ENCODE results near the gene HGFAC.

HGFAC gene

GRCh38 chr4:3437998-3438846, 3.5 kb upstream of the HGFAC start:
- H3K4me3 ChIP-seq (ENCODE audit: low read depth, low read length), result no peak overlapping the region
- DNase-seq (ENCODE audit: low read depth), result no peak

- H3K4me3 ChIP-seq (ENCODE audit: low read depth, low read length), result no peak overlapping the region
- DNase-seq (ENCODE audit: low read depth), result no peak
Measured at GRCh38 chr4:3438847-3439180, 3.0 kb upstream of the HGFAC start.

- H3K4me3 ChIP-seq (ENCODE audit: low read depth, low read length), result no peak overlapping the region
- no peak for DNase-seq (ENCODE audit: low read depth)
Measured at GRCh38 chr4:3439391-3439790, 2.4 kb upstream of the HGFAC start.

- DNase-seq (ENCODE audit: low read depth), result no peak
Measured at GRCh38 chr4:3440011-3440410, 1.8 kb upstream of the HGFAC start.

GRCh38 chr4:3440979-3441500, 728 bp upstream of the HGFAC start:
- no peak overlapping the region for H3K4me3 ChIP-seq (ENCODE audit: low read depth, low read length)
- DNase-seq (ENCODE audit: low read depth), result no peak

More at GRCh38 chr4:3440011-3440410, 1.8 kb upstream of the HGFAC start:
- no peak overlapping the region for H3K4me3 ChIP-seq (ENCODE audit: low read depth, low read length)

- no peak for DNase-seq (ENCODE audit: low read depth)
- no peak overlapping the region for H3K4me3 ChIP-seq (ENCODE audit: low read depth, low read length)
Measured at GRCh38 chr4:3442460-3442958, 741 bp downstream of the HGFAC start.

- no peak overlapping the region for H3K4me3 ChIP-seq (ENCODE audit: low read depth, low read length)
- no peak for DNase-seq (ENCODE audit: low read depth)
Measured at GRCh38 chr4:3442959-3443749, 1.4 kb downstream of the HGFAC start.

GRCh38 chr4:3443750-3444309, 2.1 kb downstream of the HGFAC start:
- no peak overlapping the region for H3K4me3 ChIP-seq (ENCODE audit: low read depth, low read length)
- no peak for DNase-seq (ENCODE audit: low read depth)

- H3K4me3 ChIP-seq (ENCODE audit: low read depth, low read length), result no peak overlapping the region
Measured at GRCh38 chr4:3444351-3445110, 2.8 kb downstream of the HGFAC start.

GRCh38 chr4:3445111-3445820, 3.5 kb downstream of the HGFAC start:
- H3K4me3 ChIP-seq (ENCODE audit: low read depth, low read length), result no peak overlapping the region
- no peak for DNase-seq (ENCODE audit: low read depth)

More at GRCh38 chr4:3444351-3445110, 2.8 kb downstream of the HGFAC start:
- no peak for DNase-seq (ENCODE audit: low read depth)

- no peak overlapping the region for H3K4me3 ChIP-seq (ENCODE audit: low read depth, low read length)
- DNase-seq (ENCODE audit: low read depth), result no peak
Measured at GRCh38 chr4:3445829-3446545, 4.2 kb downstream of the HGFAC start.

GRCh38 chr4:3446631-3447320, 5.0 kb downstream of the HGFAC start:
- no peak for DNase-seq (ENCODE audit: low read depth)

GRCh38 chr4:3447431-3448395, 5.9 kb downstream of the HGFAC start:
- no peak overlapping the region for H3K4me3 ChIP-seq (ENCODE audit: low read depth, low read length)
- no peak for DNase-seq (ENCODE audit: low read depth)

More at GRCh38 chr4:3446631-3447320, 5.0 kb downstream of the HGFAC start:
- H3K4me3 ChIP-seq (ENCODE audit: low read depth, low read length), result no peak overlapping the region

GRCh38 chr4:3449047-3449573, 7.3 kb downstream of the HGFAC start:
- no peak overlapping the region for H3K4me3 ChIP-seq (ENCODE audit: low read depth, low read length)
- DNase-seq (ENCODE audit: low read depth), result no peak

GRCh38 chr4:3449574-3450534, 8.1 kb downstream of the HGFAC start:
- DNase-seq (ENCODE audit: low read depth), result no peak

More at GRCh38 chr4:3449574-3450534, 8.1 kb downstream of the HGFAC start:
- no peak overlapping the region for H3K4me3 ChIP-seq (ENCODE audit: low read depth, low read length)
